HepG2 (cell line): ENCODE data around the gene HCRT. TPM values are rescaled to one million over a fixed set of nuclear protein-coding genes. Genes with fewer than 3 reads are reported as not detected.

Experiments
- IRX3 ChIP-seq: sonication (generic); formaldehyde crosslinking; IDR thresholded peaks from 2 replicates; pipeline ENCODE4 v1.8.1; 2023; ENCODE audit warnings: mild to moderate bottlenecking, low read depth, missing genetic modification reagents, borderline replicate concordance
- MAFF ChIP-seq: IDR thresholded peaks from 2 replicates; pipeline ENCODE4 v1.6.1; 2011; ENCODE audit warnings: low read depth, low read length, improper control_type of control experiment
- MLLT10 ChIP-seq: sonication (generic); formaldehyde crosslinking; IDR thresholded peaks from 2 replicates; pipeline ENCODE4 v1.4.0; 2020; ENCODE audit warnings: missing genetic modification reagents
- NFIB ChIP-seq: sonication (generic); formaldehyde crosslinking; IDR thresholded peaks from 2 replicates; pipeline ENCODE4 v1.9.0; 2021; ENCODE audit warnings: missing genetic modification reagents, mild to moderate bottlenecking, borderline replicate concordance
- NR2F2 ChIP-seq: IDR thresholded peaks from 2 replicates; pipeline ENCODE4 v1.6.1; 2012; ENCODE audit warnings: low read depth, inconsistent platforms, borderline replicate concordance
- PBX3 ChIP-seq: sonication (generic); formaldehyde crosslinking; IDR thresholded peaks from 2 replicates; pipeline ENCODE4 v1.8.1; 2023; ENCODE audit warnings: missing genetic modification reagents, inconsistent platforms, borderline replicate concordance
- SCMH1 ChIP-seq: sonication (generic); formaldehyde crosslinking; IDR thresholded peaks from 2 replicates; pipeline ENCODE4 v1.9.0; 2021; ENCODE audit warnings: missing genetic modification reagents, mild to moderate bottlenecking, borderline replicate concordance
- SP1 ChIP-seq, 2 experiments: fragments of 450-650 bp in 1 of 2; sonication (generic) in 1 of 2; formaldehyde crosslinking in 1 of 2; IDR thresholded peaks; 2 replicates each; pipeline versions ENCODE4 v1.4.0 to v1.6.1; 2016 to 2020; ENCODE audit warnings: missing genetic modification reagents in 1 of 2
- STAG1 ChIP-seq: sonication (generic); formaldehyde crosslinking; IDR thresholded peaks from 2 replicates; pipeline ENCODE4 v1.4.0; 2020; ENCODE audit warnings: missing genetic modification reagents
- TFDP2 ChIP-seq: sonication (generic); formaldehyde crosslinking; IDR thresholded peaks from 2 replicates; pipeline ENCODE4 v1.4.0; 2020; ENCODE audit warnings: missing genetic modification reagents
- ZNF530 ChIP-seq: sonication (generic); formaldehyde crosslinking; IDR thresholded peaks from 2 replicates; pipeline ENCODE4 v1.5.0; 2020; ENCODE audit warnings: low read depth, mild to moderate bottlenecking, missing genetic modification reagents
- ZNF605 ChIP-seq: sonication (generic); formaldehyde crosslinking; IDR thresholded peaks from 2 replicates; pipeline ENCODE4 v1.8.0; 2022; ENCODE audit warnings: mild to moderate bottlenecking, missing genetic modification reagents
- ZNF770 ChIP-seq: sonication (generic); formaldehyde crosslinking; IDR thresholded peaks from 2 replicates; pipeline ENCODE4 v1.5.0; 2020; ENCODE audit warnings: mild to moderate bottlenecking, missing genetic modification reagents
- ZNF839 ChIP-seq: sonication (generic); formaldehyde crosslinking; IDR thresholded peaks from 2 replicates; pipeline ENCODE4 v1.4.0; 2020; ENCODE audit warnings: missing genetic modification reagents, mild to moderate bottlenecking, borderline replicate concordance
- polyA plus RNA-seq, 8 experiments: library from polyadenylated mRNA; depleted of rRNA in 3 of 8; stranded (reverse) in 7 of 8; unstranded in 1 of 8; fragments of >200 nt; fragmentation: Illumina TruSeq in 4 of 8; extraction: Trizol in 4 of 8; gene quantifications; 2 replicates each; pipeline versions ENCODE4 v1.2.1 to v1.2.3, GENCODE V29; 2011 to 2016; ENCODE audit warnings: low read depth in 4 of 8, missing spikeins in 1 of 8, mixed read lengths in 1 of 8; ENCODE audit not compliant: insufficient read depth in 1 of 8
- total RNA-seq, 5 experiments: library from RNA; depleted of rRNA; stranded (reverse); fragments of >200 nt; fragmentation: Illumina TruSeq; extraction: Trizol; gene quantifications; 2 replicates each; pipeline ENCODE4 v1.2.3, GENCODE V29; 2016; ENCODE audit warnings: low read depth in 1 of 5
- TF ChIP-seq, protein P1 (sequence below): sonication (generic); formaldehyde crosslinking; IDR thresholded peaks from 2 replicates; pipeline ENCODE4 v1.4.0; 2020; ENCODE audit warnings: mild to moderate bottlenecking, missing genetic modification reagents
- TF ChIP-seq, protein P2 (sequence below): sonication (generic); formaldehyde crosslinking; IDR thresholded peaks from 2 replicates; pipeline ENCODE4 v1.5.1; 2020; ENCODE audit warnings: mild to moderate bottlenecking, missing genetic modification reagents, borderline replicate concordance
- TF ChIP-seq, protein P3 (sequence below): sonication (generic); formaldehyde crosslinking; IDR thresholded peaks from 2 replicates; pipeline ENCODE4 v1.5.1; 2020; ENCODE audit warnings: missing genetic modification reagents, mild to moderate bottlenecking, borderline replicate concordance

HCRT gene
- total and polyA plus RNA-seq, 2 of the 13 experiments (the other 11 are each of a cell fraction or from before 2014, with no cell fraction given) = not detected

DNA sequence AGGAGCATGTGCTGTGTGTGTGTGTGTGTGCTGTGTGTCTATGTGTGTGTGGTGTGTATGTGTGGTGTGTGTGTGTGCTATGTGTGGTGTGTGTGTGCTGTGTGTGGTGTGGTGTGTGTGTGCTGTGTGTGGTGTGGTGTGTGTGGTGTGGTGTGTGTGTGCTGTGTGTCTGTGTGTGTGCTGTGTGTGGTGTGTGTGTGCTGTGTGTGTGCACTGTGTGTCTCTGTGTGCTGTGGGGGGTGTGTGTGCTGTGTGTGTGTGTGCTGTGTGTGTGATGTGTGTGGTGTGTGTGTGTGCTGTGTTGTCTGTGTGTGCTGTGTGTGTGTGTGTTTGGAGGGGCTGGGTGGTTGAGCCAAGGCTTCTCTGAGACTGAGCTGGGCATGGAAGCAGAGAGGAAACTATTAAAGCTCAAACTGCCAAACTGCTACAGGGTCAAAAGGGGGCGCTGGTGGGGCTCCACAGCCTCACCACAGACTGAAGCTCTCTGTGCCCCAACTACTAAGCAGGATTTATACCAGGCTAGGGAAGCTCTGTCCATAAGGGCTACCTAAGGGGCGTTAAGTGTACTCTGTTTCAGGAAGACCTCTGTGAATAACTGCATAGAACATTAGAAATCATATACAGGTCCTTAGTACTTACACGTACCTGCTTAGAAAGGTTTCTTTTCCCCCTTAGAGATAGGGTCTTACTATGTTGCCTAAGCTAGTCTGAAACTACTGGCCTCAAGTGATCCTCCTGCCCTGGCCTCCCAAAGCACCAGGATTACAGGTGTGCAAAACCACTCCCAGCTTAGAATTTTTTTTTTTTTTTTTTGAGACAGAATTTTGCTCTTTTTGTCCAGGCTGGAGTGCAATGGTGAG, 36.9 kb upstream of the HCRT start (continued):
- TF ChIP-seq ZNF770 (CRISPR knock-in tag) (peak; percentile 69; the same call in 1 of the 2 replicates), MLLT10 (CRISPR knock-in tag) (no peak), TFDP2 (no peak), SCMH1 (CRISPR knock-in tag) (no peak), ZNF530 (no peak), ZNF605 (no peak), SP1 (IDR thresholded peaks at IDR 0.05) (no peak), SP1 (CRISPR knock-in tag; IDR thresholded peaks at IDR 0.05) (no peak), NFIB (CRISPR knock-in tag) (no peak), ZNF839 (CRISPR knock-in tag) (0 out of 2 replicates have a peak, but pooled peaks have one; percentile 70), IRX3 (CRISPR knock-in tag) (no peak), MAFF (no peak), NR2F2 (no peak), STAG1 (peak; percentile 73), PBX3 (CRISPR knock-in tag) (no peak)
- TF ChIP-seq, protein P1, sequence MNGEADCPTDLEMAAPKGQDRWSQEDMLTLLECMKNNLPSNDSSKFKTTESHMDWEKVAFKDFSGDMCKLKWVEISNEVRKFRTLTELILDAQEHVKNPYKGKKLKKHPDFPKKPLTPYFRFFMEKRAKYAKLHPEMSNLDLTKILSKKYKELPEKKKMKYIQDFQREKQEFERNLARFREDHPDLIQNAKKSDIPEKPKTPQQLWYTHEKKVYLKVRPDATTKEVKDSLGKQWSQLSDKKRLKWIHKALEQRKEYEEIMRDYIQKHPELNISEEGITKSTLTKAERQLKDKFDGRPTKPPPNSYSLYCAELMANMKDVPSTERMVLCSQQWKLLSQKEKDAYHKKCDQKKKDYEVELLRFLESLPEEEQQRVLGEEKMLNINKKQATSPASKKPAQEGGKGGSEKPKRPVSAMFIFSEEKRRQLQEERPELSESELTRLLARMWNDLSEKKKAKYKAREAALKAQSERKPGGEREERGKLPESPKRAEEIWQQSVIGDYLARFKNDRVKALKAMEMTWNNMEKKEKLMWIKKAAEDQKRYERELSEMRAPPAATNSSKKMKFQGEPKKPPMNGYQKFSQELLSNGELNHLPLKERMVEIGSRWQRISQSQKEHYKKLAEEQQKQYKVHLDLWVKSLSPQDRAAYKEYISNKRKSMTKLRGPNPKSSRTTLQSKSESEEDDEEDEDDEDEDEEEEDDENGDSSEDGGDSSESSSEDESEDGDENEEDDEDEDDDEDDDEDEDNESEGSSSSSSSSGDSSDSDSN = no peak
- TF ChIP-seq, protein P2, sequence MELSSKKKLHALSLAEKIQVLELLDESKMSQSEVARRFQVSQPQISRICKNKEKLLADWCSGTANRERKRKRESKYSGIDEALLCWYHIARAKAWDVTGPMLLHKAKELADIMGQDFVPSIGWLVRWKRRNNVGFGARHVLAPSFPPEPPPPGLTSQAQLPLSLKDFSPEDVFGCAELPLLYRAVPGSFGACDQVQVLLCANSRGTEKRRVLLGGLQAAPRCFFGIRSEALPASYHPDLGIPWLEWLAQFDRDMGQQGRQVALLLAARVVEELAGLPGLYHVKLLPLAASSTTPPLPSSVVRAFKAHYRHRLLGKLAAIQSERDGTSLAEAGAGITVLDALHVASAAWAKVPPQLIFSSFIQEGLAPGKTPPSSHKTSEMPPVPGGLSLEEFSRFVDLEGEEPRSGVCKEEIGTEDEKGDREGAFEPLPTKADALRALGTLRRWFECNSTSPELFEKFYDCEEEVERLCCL (CRISPR knock-in tag) = no peak
- TF ChIP-seq, protein P3, sequence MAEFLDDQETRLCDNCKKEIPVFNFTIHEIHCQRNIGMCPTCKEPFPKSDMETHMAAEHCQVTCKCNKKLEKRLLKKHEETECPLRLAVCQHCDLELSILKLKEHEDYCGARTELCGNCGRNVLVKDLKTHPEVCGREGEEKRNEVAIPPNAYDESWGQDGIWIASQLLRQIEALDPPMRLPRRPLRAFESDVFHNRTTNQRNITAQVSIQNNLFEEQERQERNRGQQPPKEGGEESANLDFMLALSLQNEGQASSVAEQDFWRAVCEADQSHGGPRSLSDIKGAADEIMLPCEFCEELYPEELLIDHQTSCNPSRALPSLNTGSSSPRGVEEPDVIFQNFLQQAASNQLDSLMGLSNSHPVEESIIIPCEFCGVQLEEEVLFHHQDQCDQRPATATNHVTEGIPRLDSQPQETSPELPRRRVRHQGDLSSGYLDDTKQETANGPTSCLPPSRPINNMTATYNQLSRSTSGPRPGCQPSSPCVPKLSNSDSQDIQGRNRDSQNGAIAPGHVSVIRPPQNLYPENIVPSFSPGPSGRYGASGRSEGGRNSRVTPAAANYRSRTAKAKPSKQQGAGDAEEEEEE (CRISPR knock-in tag) = no peak
